Neural crest cell (in vitro differentiated cells): ENCODE data around the gene WDR35. TPM values are rescaled to one million over a fixed set of nuclear protein-coding genes. Genes with fewer than 3 reads are reported as not detected.

Experiments
- DNase-seq: peaks from one replicate; pipeline ENCODE4 v3.0.0; 2021; ENCODE audit warnings: low read depth, mixed read lengths, low spot score
- H3K27ac Mint-ChIP-seq: one replicate; pipeline ENCODE4 v1.8.0; 2021; ENCODE audit warnings: mild to moderate bottlenecking, mixed read lengths; ENCODE audit not compliant: unreplicated experiment
- H3K27me3 Mint-ChIP-seq: 2 replicates; pipeline ENCODE4 v1.8.0; 2021; ENCODE audit warnings: low read depth, mild to moderate bottlenecking, mixed read lengths
- H3K36me3 Mint-ChIP-seq: 2 replicates; pipeline ENCODE4 v1.8.0; 2021; ENCODE audit warnings: low read depth, mild to moderate bottlenecking, mixed read lengths
- H3K4me1 Mint-ChIP-seq: 2 replicates; pipeline ENCODE4 v1.8.0; 2021; ENCODE audit warnings: mixed read lengths
- H3K4me3 Mint-ChIP-seq: one replicate; pipeline ENCODE4 v1.8.0; 2021; ENCODE audit warnings: mild to moderate bottlenecking, mixed read lengths
- H3K9me3 Mint-ChIP-seq: 2 replicates; pipeline ENCODE4 v1.8.0; 2021; ENCODE audit warnings: mixed read lengths
- CTCF ChIP-seq: fragments of 200-600 bp; sonication (generic); conservative IDR thresholded peaks from 2 replicates; pipeline ENCODE4 v1.5.0; 2021; ENCODE audit warnings: antibody characterized with exemption, mild to moderate bottlenecking
- total RNA-seq: library from RNA; stranded (reverse); gene quantifications from 2 replicates; pipeline ENCODE4 v1.2.1, GENCODE V29; 2021

WDR35 gene
- total RNA-seq, 1 donor from 2014 or later = 19.4 TPM

GRCh38 chr2:20015482-20016083 lies 25.7 kb upstream of the WDR35 start:
- H3K4me3 Mint-ChIP-seq = peak overlapping the region; percentile 79
- peaks cover 12% of the 10 kb centered on the region for H3K9me3 Mint-ChIP-seq
- peak; percentile 20 for DNase-seq
- H3K27me3 Mint-ChIP-seq = peaks cover 40% of the 10 kb centered on the region
- H3K27ac Mint-ChIP-seq = no peak overlapping the region
- peaks cover 3% of the 10 kb centered on the region for H3K36me3 Mint-ChIP-seq
- TF ChIP-seq CTCF = peak; percentile 74
- peaks cover 13% of the 10 kb centered on the region for H3K4me1 Mint-ChIP-seq

GRCh38 chr2:20013126-20013849 lies 23.4 kb upstream of the WDR35 start:
- Mint-ChIP-seq H3K27me3 (peaks cover 58% of the 10 kb centered on the region), H3K36me3 (no peaks in the 10 kb centered on the region), H3K4me1 (peaks cover 13% of the 10 kb centered on the region), H3K4me3 (peak overlapping the region; percentile 86), H3K9me3 (peaks cover 7% of the 10 kb centered on the region), H3K27ac (no peak overlapping the region)
- DNase-seq = no peak
- TF ChIP-seq CTCF = no peak

GRCh38 chr2:20012282-20013125 lies 22.6 kb upstream of the WDR35 start, which contains the start of gene MATN3:
Gene MATN3 (minus strand): TSS chr2:20012668. CDS start chr2:20012631, 37 bp downstream.
- Mint-ChIP-seq H3K9me3 (peaks cover 7% of the 10 kb centered on the region), H3K36me3 (no peaks in the 10 kb centered on the region), H3K4me1 (peaks cover 13% of the 10 kb centered on the region), H3K27me3 (peaks cover 58% of the 10 kb centered on the region), H3K4me3 (peak within 1 kb of the TSS; percentile 86), H3K27ac (no peak within 1 kb of the TSS)
- no peak for TF ChIP-seq CTCF
- peak; percentile 37 for DNase-seq

- no peak overlapping the region for H3K27ac Mint-ChIP-seq
- no peak for DNase-seq
- no peak for TF ChIP-seq CTCF
- H3K4me3 Mint-ChIP-seq = peak overlapping the region; percentile 84
- H3K36me3 Mint-ChIP-seq = no peaks in the 10 kb centered on the region
- H3K4me1 Mint-ChIP-seq = peaks cover 13% of the 10 kb centered on the region
- peaks cover 7% of the 10 kb centered on the region for H3K9me3 Mint-ChIP-seq
- H3K27me3 Mint-ChIP-seq = peaks cover 58% of the 10 kb centered on the region
These were observed 22.1 kb upstream of the WDR35 start for GRCh38 chr2:20012032-20012281.

GRCh38 chr2:20011276-20012031 lies 21.5 kb upstream of the WDR35 start:
- no peak for TF ChIP-seq CTCF
- Mint-ChIP-seq H3K4me1 (peaks cover 13% of the 10 kb centered on the region), H3K4me3 (peak overlapping the region; percentile 84), H3K27me3 (peaks cover 58% of the 10 kb centered on the region), H3K27ac (no peak overlapping the region), H3K36me3 (no peaks in the 10 kb centered on the region), H3K9me3 (peaks cover 7% of the 10 kb centered on the region)
- no peak for DNase-seq
